ENCODE data around the gene SPDYC. TPM values are rescaled to one million over a fixed set of nuclear protein-coding genes. Genes with fewer than 3 reads are reported as not detected.
A peak's percentile ranks its signal among the peaks of the same experiment; 100 is the strongest.

SPDYC gene
- total and polyA plus RNA-seq, 9 of the 15 experiments (the other 6 are each of a cell fraction or from before 2014, with no cell fraction given): 4.4 to 18.8 (median 9.2) TPM

- TF ChIP-seq ZBTB9 (CRISPR knock-in tag; IDR thresholded peaks at IDR 0.05) (no peak), TCF7 (IDR thresholded peaks at IDR 0.05; ENCODE audit: borderline replicate concordance) (no peak), CCNT2 (IDR thresholded peaks at IDR 0.05; ENCODE audit: borderline replicate concordance, extremely low read depth, insufficient read length, low read depth, low read length) (no peak), JUND (IDR thresholded peaks at IDR 0.05; ENCODE audit: borderline replicate concordance, low read depth, low read length) (peak; percentile 59), JUND (tag; IDR thresholded peaks at IDR 0.05; ENCODE audit: borderline replicate concordance, low read depth, low read length) (no peak; the same call in 1 of the 3 replicates), ZBTB17 (CRISPR knock-in tag; IDR thresholded peaks at IDR 0.05) (peak; percentile 51; the same call in 1 of the 2 replicates), ZNF507 (tag; conservative IDR thresholded peaks at IDR 0.05) (no peak), BHLHE40 (IDR thresholded peaks at IDR 0.05; ENCODE audit: low read length) (peak; percentile 93), TBP (optimal IDR thresholded peaks at IDR 0.05; ENCODE audit: low read depth, low read length) (peak; percentile 37), USF2 (CRISPR knock-in tag; IDR thresholded peaks at IDR 0.05) (peak; percentile 56), MEIS2 (IDR thresholded peaks at IDR 0.05; ENCODE audit: partially characterized antibody) (peak; percentile 35), ZFPM2 (CRISPR knock-in tag; IDR thresholded peaks at IDR 0.05) (no peak), CXXC5 (CRISPR knock-in tag; IDR thresholded peaks at IDR 0.05) (peak; percentile 48), ATF4 (CRISPR knock-in tag; IDR thresholded peaks at IDR 0.05) (no peak), MED1 (CRISPR knock-in tag; IDR thresholded peaks at IDR 0.05; ENCODE audit: borderline replicate concordance) (no peak), STAT5B (CRISPR knock-in tag; IDR thresholded peaks at IDR 0.05) (no peak), ZNF644 (tag; IDR thresholded peaks at IDR 0.05; ENCODE audit: low read depth) (peak; percentile 23; the same call in 1 of the 2 replicates), SAFB (IDR thresholded peaks at IDR 0.05; ENCODE audit: borderline replicate concordance, low read depth, low read length) (no peak), NCOA6 (IDR thresholded peaks at IDR 0.05) (no peak), ZNF696 (CRISPR knock-in tag; conservative IDR thresholded peaks at IDR 0.05) (no peak), FOXJ2 (tag; IDR thresholded peaks at IDR 0.05) (no peak), ZNF124 (CRISPR knock-in tag; IDR thresholded peaks at IDR 0.05) (no peak), ELF1 (tag; IDR thresholded peaks at IDR 0.05) (no peak), MIER1 (IDR thresholded peaks at IDR 0.05; ENCODE audit: low read depth) (no peak), NFIX (CRISPR knock-in tag; IDR thresholded peaks at IDR 0.05; ENCODE audit: low read depth) (no peak), NKRF (IDR thresholded peaks at IDR 0.05; ENCODE audit: borderline replicate concordance) (no peak)
Observed at GRCh38 chr11:65169164-65169641, 830 bp upstream of the SPDYC start (continued).
